RWPE1 (cell line): Measurements from ENCODE around the gene RPS27.

Experiments used
- CTCF ChIA-PET: fragments of 350-600 bp; sonication (Branson Sonifier 250); formaldehyde crosslinking; extraction: SDS; loops from one replicate; lab custom pipeline; 2021; lab: Yijun Ruan, JAX
- POLR2A ChIA-PET: fragments of 400-600 bp; formaldehyde crosslinking; extraction: SDS; loops from one replicate; lab custom pipeline; 2020; ENCODE audit warnings: antibody characterized with exemption; ENCODE audit not compliant: low non-redundant PET; lab: Yijun Ruan, JAX
- DNase-seq: peaks from one replicate; pipeline ENCODE4 v3.0.0; 2012; ENCODE audit warnings: low spot score
- H3K27ac ChIP-seq: fragments of 450-650 bp; 2 replicates; pipeline ENCODE4 v1.5.1; 2017
- CTCF ChIP-seq: fragments of 450-650 bp; conservative IDR thresholded peaks from 2 replicates; pipeline ENCODE4 v1.5.1; 2017; ENCODE audit warnings: low read depth, mild to moderate bottlenecking

RPS27 gene

GRCh38 chr1:153963850-153964331, 26.7 kb upstream of the RPS27 start:
- DNase-seq = peak; percentile 77
- ChIA-PET CTCF (no interaction called here), POLR2A (interaction anchor here (0.5 to 0.6 kb wide), 4 partner anchors 28 to 414 kb away, joined by 3 to 10 read pairs (median 4); partner anchors contain the start of gene ILF2)
- H3K27ac ChIP-seq = peak overlapping the region; percentile 98
- no peak for TF ChIP-seq CTCF

GRCh38 chr1:153967107-153967999, 23.2 kb upstream of the RPS27 start, which contains the start of gene CREB3L4:
Gene CREB3L4 (plus strand): TSS chr1:153967902. CDS start chr1:153968526, 624 bp downstream.
- ChIA-PET POLR2A (interaction anchor here (0.6 to 2.4 kb wide), 8 partner anchors 10 to 415 kb away, joined by 3 to 16 read pairs (median 3); partner anchors contain the start of genes DENND4B, JTB, RAB13 and RPS27), CTCF (interaction anchor here (0.5 to 1.8 kb wide), 6 partner anchors 9 to 21 kb away, joined by 3 to 8 read pairs (median 4); partner anchors contain the start of genes CRTC2, DENND4B and RAB13)
- peak; percentile 54 for TF ChIP-seq CTCF
- peak within 1 kb of the TSS; percentile 98 for H3K27ac ChIP-seq
- DNase-seq = peak; percentile 91

GRCh38 chr1:153968000-153968363, 22.6 kb upstream of the RPS27 start:
- no peak for TF ChIP-seq CTCF
- DNase-seq = no peak
- CTCF ChIA-PET = interaction anchor here (1.0 to 1.1 kb wide), 2 partner anchors 8 to 18 kb away, joined by 3 to 5 read pairs; partner anchors contain the start of gene RAB13
- peak overlapping the region; percentile 98 for H3K27ac ChIP-seq
- POLR2A ChIA-PET = interaction anchor here (1.4 to 2.4 kb wide), 2 partner anchors 22 kb away, joined by 6 to 8 read pairs; partner anchors contain the start of genes DENND4B and RPS27

DNA sequence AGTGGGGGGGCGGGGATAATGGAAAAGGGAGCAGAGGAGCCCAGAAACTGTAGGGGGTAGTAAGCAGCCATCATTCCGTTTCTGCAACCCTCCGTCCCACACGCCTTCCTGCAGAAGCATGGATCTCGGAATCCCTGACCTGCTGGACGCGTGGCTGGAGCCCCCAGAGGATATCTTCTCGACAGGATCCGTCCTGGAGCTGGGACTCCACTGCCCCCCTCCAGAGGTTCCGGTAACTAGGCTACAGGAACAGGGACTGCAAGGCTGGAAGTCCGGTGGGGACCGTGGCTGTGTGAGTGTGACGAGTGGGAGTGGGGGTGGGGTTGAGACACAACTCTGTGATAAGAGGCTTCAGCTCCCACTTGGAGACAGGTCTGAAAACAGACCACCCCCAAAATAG, 22.2 kb upstream of the RPS27 start:
- POLR2A ChIA-PET = interaction anchor here (2.4 kb wide), 1 partner anchor 22 kb away, joined by 8 read pairs; the partner anchor contains the start of gene RPS27
- no peak for DNase-seq
- CTCF ChIA-PET = interaction anchor here (1.1 kb wide), 1 partner anchor 18 kb away, joined by 3 read pairs; the partner anchor contains the start of gene RAB13
- H3K27ac ChIP-seq = peak overlapping the region; percentile 98
- no peak for TF ChIP-seq CTCF

DNA sequence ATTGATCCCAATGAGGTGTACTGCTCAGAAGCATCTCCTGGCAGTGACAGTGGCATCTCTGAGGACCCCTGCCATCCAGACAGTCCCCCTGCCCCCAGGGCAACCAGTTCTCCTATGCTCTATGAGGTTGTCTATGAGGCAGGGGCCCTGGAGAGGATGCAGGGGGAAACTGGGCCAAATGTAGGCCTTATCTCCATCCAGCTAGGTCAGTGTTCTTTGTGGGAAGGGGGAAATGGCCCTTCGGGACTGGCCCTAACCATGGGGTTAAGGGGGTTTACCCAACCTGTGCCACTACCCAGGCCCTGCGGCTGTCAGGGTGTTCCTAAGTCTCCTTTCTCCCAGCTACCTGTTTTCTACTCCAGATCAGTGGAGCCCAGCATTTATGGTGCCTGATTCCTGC, 21.6 kb upstream of the RPS27 start:
- peak overlapping the region; percentile 98 for H3K27ac ChIP-seq
- DNase-seq = no peak
- POLR2A ChIA-PET = no interaction called here
- TF ChIP-seq CTCF = no peak
- CTCF ChIA-PET = no interaction called here

- DNase-seq = no peak
- ChIA-PET POLR2A (no interaction called here), CTCF (interaction anchor here (1.0 to 1.2 kb wide), 2 partner anchors 16 to 173 kb away, joined by 4 read pairs; partner anchors contain the start of gene RAB13)
- 0 out of 2 replicates have a peak overlapping the region, but pooled peaks have one; percentile 98 for H3K27ac ChIP-seq
- TF ChIP-seq CTCF = no peak
These were observed 20.2 kb upstream of the RPS27 start for GRCh38 chr1:153970346-153970745.
